OCI-LY7 (cell line): Measurements from ENCODE around the gene CCDC91. TPM values are rescaled to one million over a fixed set of nuclear protein-coding genes. Genes with fewer than 3 reads are reported as not detected.

ENCODE experiments used
- BruUV-seq: library from RNA; stranded (reverse); fragments of 400-500 nt; replicated peaks from 2 replicates; lab custom pipeline; 2021; lab: Mats Ljungman, UMichigan
- CTCF ChIA-PET: fragments of 300-600 bp; sonication (Branson Sonifier 250); formaldehyde crosslinking; loops from one replicate; lab custom pipeline; 2022; ENCODE audit warnings: antibody characterized with exemption; ENCODE audit not compliant: unreplicated experiment; lab: Charles Lee
- POLR2A ChIA-PET: fragments of 300-600 bp; sonication (Branson Sonifier 250); formaldehyde crosslinking; loops from one replicate; lab custom pipeline; 2022; ENCODE audit warnings: antibody characterized with exemption; lab: Charles Lee
- DNase-seq: peaks from one replicate; pipeline ENCODE4 v3.0.0-alpha.2; 2015; ENCODE audit warnings: low spot score
- H2AFZ ChIP-seq: fragments of 200-600 bp; sonication (generic), shearing (Covaris generic); 2 replicates; pipeline ENCODE4 v1.6.1; 2014; ENCODE audit warnings: mild to moderate bottlenecking, antibody characterized with exemption, low read length, moderate library complexity
- H3K27ac ChIP-seq: fragments of 200-600 bp; sonication (generic); 2 replicates; pipeline ENCODE4 v1.5.1; 2014; ENCODE audit warnings: mixed run types, low read depth, mild to moderate bottlenecking, moderate library complexity, low read length, inconsistent platforms; ENCODE audit not compliant: poor library complexity, severe bottlenecking
- H3K36me3 ChIP-seq: fragments of 200-600 bp; sonication (generic); 2 replicates; pipeline ENCODE4 v1.6.1; 2014; ENCODE audit warnings: mild to moderate bottlenecking, antibody characterized with exemption, low read length, moderate library complexity, mixed read lengths; ENCODE audit not compliant: insufficient read depth
- H3K4me1 ChIP-seq: fragments of 200-600 bp; sonication (generic); 2 replicates; pipeline ENCODE4 v1.5.1; 2014; ENCODE audit warnings: mild to moderate bottlenecking, low read length; ENCODE audit not compliant: insufficient read depth, poor library complexity, severe bottlenecking
- H3K4me2 ChIP-seq: fragments of 200-600 bp; sonication (generic); 2 replicates; pipeline ENCODE4 v1.6.1; 2014; ENCODE audit warnings: mild to moderate bottlenecking, low read length
- H3K4me3 ChIP-seq: fragments of 200-600 bp; sonication (generic); 2 replicates; pipeline ENCODE4 v1.5.1; 2014; ENCODE audit warnings: mild to moderate bottlenecking, low read depth, low read length; ENCODE audit not compliant: poor library complexity, severe bottlenecking
- H3K79me2 ChIP-seq: fragments of 200-600 bp; sonication (generic); 2 replicates; pipeline ENCODE4 v1.6.1; 2016; ENCODE audit warnings: low read depth, mild to moderate bottlenecking, low read length, moderate library complexity, mixed read lengths; ENCODE audit not compliant: insufficient read depth
- H3K9me2 ChIP-seq: fragments of 200-600 bp; sonication (generic); 2 replicates; pipeline ENCODE4 v1.6.1; 2016; ENCODE audit warnings: mild to moderate bottlenecking, low read length, mixed read lengths; ENCODE audit not compliant: insufficient read depth
- H3K9me3 ChIP-seq: fragments of 200-600 bp; sonication (generic); 2 replicates; pipeline ENCODE4 v1.6.1; 2014; ENCODE audit warnings: mild to moderate bottlenecking, mixed run types, low read length, mixed read lengths
- H4K20me1 ChIP-seq: fragments of 200-600 bp; sonication (generic); 2 replicates; pipeline ENCODE4 v1.6.1; 2014; ENCODE audit warnings: mild to moderate bottlenecking, antibody characterized with exemption, low read length, moderate library complexity, mixed read lengths; ENCODE audit not compliant: insufficient read depth
- CTCF ChIP-seq: fragments of 200-600 bp; sonication (generic); conservative IDR thresholded peaks from 2 replicates; pipeline ENCODE4 v1.5.1; 2014; ENCODE audit warnings: mild to moderate bottlenecking, antibody characterized with exemption, low read length, moderate library complexity, mixed read lengths
- EZH2phosphoT487 ChIP-seq: fragments of 200-600 bp; sonication (generic); IDR thresholded peaks from 2 replicates; pipeline ENCODE4 v1.6.1; 2018; ENCODE audit warnings: low read depth, borderline replicate concordance, mild to moderate bottlenecking, mixed run types, antibody characterized with exemption, low read length, moderate library complexity, mixed read lengths
- intact Hi-C: fragments of 100-400 bp; cut with micrococcal nuclease; formaldehyde crosslinking; loops from one replicate; pipeline ENCODE4 v1.10.0; 2022; ENCODE audit not compliant: unreplicated experiment
- small RNA-seq: library from RNA; depleted of rRNA; stranded (forward); fragments of <200 nt; gene quantifications from one replicate; pipeline ENCODE3, GENCODE V24; 2014
- total RNA-seq, 2 experiments: library from RNA; depleted of rRNA in 1 of 2; stranded (reverse); fragments of >200 nt in 1 of 2; shearing (Covaris generic) in 1 of 2; gene quantifications; 2 replicates each; pipeline ENCODE4 v1.2.3, GENCODE V29; 2014 to 2022

Gene CCDC91
- total RNA-seq, 2 experiments from 2014 or later, result 15.8 to 23.8 TPM

GRCh38 chr12:28591831-28592230 is 401.6 kb downstream of the CCDC91 start:
- TF ChIP-seq CTCF (no peak), EZH2phosphoT487 (no peak)
- intact Hi-C loops, result no loop called here
- POLR2A ChIA-PET, result no interaction called here
- DNase-seq, result no peak
- Histone ChIP-seq H3K4me2 (no peak overlapping the region), H3K79me2 (no peaks in the 10 kb centered on the region), H3K9me2 (no peaks in the 10 kb centered on the region), H3K4me3 (no peak overlapping the region), H3K4me1 (no peaks in the 10 kb centered on the region), H3K36me3 (no peaks in the 10 kb centered on the region), H4K20me1 (no peaks in the 10 kb centered on the region), H3K9me3 (no peaks in the 10 kb centered on the region), H2AFZ (no peak overlapping the region), H3K27ac (no peak overlapping the region)
- CTCF ChIA-PET, result no interaction called here
- no TSS peak for BruUV-seq

Small RNA genes lying within 50 kb of the gene (small RNA-seq; reads per million reads assigned to genes)
- gene RNA5SP355, result 91.4 reads per million, percentile 99 among the genes with 10 or more reads in this experiment
- not detected for gene RNU4-54P

Other genes starting within 250 kb of the CCDC91 start
- not detected in 2 replicates for gene PTHLH, start 217.7 kb upstream of the CCDC91 start, total RNA-seq (2014; rRNA removed; shearing (Covaris generic))
- not detected in 2 replicates for gene PTHLH, start 217.7 kb upstream of the CCDC91 start, total RNA-seq (2022)